ENCODE measurements around the gene TMEM126B. TPM values are rescaled to one million over a fixed set of nuclear protein-coding genes. Genes with fewer than 3 reads are reported as not detected.

The TMEM126B gene
- total RNA-seq, result 49.6 TPM
- long read RNA-seq, transcript TMEM126B-202 (6 exons, 1,210 nt), result major isoform, 9 of 23 reads
- long read RNA-seq, transcript TMEM126B-201 (5 exons, 989 nt), result major isoform, 9 of 23 reads
- long read RNA-seq, partial matches to known transcripts, result 2 of 23 reads
- long read RNA-seq, other reads (novel, unspliced or antisense), result 1 of 23 reads

DNA sequence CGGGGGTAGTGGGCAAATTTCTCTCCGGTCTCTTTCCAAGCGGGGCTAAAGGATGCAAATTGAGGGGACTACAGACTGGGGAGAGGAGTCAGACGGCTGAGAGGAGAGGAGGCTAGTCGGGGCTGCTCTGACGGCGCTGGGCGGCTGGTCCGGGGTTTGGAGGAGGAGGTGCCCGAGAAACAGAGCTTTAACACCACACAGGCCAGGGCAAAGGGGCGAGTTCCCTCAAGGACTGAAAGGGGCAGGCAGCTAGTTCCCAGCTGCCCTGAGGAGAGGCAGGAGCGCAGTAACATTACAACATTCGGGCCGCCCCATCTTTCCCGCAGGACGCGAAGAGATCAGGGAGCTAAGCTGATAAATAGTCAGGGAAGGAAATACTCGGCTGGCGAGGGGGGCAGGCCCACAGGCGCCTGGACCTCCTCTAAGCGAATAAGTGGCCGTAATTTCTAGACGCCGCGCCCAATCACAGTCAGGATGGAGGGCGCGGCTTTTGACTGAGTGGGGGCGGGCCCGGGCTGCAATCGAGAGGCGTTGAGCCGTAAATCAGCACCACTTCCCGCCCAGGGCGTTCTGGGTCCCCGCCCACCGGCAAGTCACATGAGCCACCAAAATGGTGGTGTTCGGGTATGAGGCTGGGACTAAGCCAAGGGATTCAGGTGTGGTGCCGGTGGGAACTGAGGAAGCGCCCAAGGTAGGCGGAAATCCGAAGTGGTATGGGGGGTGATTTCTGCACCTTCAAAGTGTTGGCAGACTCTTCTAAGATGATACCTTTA lies at the start of gene TMEM126B:
TMEM126B (plus strand) TSS at position 596 of the 773 bp plus-strand sequence; CDS start at position 611, 15 bp downstream.
- TF ChIP-seq, protein P1, sequence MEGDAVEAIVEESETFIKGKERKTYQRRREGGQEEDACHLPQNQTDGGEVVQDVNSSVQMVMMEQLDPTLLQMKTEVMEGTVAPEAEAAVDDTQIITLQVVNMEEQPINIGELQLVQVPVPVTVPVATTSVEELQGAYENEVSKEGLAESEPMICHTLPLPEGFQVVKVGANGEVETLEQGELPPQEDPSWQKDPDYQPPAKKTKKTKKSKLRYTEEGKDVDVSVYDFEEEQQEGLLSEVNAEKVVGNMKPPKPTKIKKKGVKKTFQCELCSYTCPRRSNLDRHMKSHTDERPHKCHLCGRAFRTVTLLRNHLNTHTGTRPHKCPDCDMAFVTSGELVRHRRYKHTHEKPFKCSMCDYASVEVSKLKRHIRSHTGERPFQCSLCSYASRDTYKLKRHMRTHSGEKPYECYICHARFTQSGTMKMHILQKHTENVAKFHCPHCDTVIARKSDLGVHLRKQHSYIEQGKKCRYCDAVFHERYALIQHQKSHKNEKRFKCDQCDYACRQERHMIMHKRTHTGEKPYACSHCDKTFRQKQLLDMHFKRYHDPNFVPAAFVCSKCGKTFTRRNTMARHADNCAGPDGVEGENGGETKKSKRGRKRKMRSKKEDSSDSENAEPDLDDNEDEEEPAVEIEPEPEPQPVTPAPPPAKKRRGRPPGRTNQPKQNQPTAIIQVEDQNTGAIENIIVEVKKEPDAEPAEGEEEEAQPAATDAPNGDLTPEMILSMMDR (IDR thresholded peaks at IDR 0.05), result no peak
- intact Hi-C loops (cut with DNase I), result no loop called here
- Histone ChIP-seq H3K36me3 (peaks cover 17% of the 10 kb centered on the region), H3K27me3 (ENCODE audit: low read depth) (no peaks in the 10 kb centered on the region), H3K9me3 (no peaks in the 10 kb centered on the region), H3K27ac (peak within 1 kb of the TSS; percentile 89), H3K4me3 (peak within 1 kb of the TSS; percentile 78), H3K4me1 (peaks cover 34% of the 10 kb centered on the region)
- DNase-seq (peak; percentile 99), ATAC-seq (peak; percentile 99 to 100)

DNA sequence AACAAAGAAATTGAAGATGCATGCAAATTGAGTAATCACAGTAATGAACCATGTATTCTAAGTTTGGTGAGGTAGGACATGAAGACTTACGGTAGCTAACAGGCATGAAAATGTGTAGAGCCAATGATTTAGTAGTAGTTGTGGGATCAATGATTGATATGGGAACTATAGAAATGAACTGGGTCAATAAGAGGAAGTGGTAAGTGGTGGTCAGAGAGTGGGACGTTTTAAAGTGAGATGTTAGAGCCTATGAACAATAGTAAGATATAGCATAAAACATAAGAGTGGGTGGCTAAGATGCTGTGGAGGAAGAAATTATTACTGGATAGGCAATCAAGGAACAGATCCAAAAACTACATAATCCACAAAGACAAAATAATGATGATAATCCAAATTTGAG lies 46.3 kb upstream of the TMEM126B start:
- intact Hi-C loops (cut with DNase I), result no loop called here
- TF ChIP-seq, protein P1 (IDR thresholded peaks at IDR 0.05), result no peak
- ATAC-seq (no peak), DNase-seq (no peak)
- Histone ChIP-seq H3K4me1 (no peaks in the 10 kb centered on the region), H3K4me3 (no peak overlapping the region), H3K27me3 (ENCODE audit: low read depth) (no peaks in the 10 kb centered on the region), H3K36me3 (no peaks in the 10 kb centered on the region), H3K27ac (no peak overlapping the region), H3K9me3 (peaks cover 4% of the 10 kb centered on the region)

DNA sequence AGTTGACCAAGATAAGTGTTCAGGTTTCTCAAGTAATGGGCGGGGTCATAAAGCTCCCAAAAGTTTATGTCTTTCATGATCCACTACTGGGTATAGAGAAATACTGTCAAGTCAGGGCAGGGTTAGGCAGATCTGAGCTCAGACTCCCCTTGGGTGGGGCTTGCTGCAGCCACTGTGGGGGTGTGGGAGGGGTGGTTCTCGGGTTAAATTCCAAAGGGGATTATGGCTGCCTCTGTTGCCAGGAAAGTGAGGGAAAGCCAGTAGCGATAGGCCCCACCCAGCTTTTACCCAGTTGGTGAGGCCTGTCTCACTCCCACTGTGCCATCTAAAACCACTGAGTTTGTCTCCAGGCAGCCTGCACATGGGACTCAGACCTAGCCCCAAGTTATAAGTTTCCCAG lies 39.0 kb upstream of the TMEM126B start:
- H3K4me1 ChIP-seq, result no peaks in the 10 kb centered on the region
- no peak for DNase-seq
- no peaks in the 10 kb centered on the region for H3K27me3 ChIP-seq (ENCODE audit: low read depth)
- no peak overlapping the region for H3K4me3 ChIP-seq
- intact Hi-C loops (cut with DNase I), result no loop called here
- no peaks in the 10 kb centered on the region for H3K9me3 ChIP-seq
- no peaks in the 10 kb centered on the region for H3K36me3 ChIP-seq
- TF ChIP-seq, protein P1 (IDR thresholded peaks at IDR 0.05), result no peak
- H3K27ac ChIP-seq, result no peak overlapping the region
- ATAC-seq, result no peak

DNA sequence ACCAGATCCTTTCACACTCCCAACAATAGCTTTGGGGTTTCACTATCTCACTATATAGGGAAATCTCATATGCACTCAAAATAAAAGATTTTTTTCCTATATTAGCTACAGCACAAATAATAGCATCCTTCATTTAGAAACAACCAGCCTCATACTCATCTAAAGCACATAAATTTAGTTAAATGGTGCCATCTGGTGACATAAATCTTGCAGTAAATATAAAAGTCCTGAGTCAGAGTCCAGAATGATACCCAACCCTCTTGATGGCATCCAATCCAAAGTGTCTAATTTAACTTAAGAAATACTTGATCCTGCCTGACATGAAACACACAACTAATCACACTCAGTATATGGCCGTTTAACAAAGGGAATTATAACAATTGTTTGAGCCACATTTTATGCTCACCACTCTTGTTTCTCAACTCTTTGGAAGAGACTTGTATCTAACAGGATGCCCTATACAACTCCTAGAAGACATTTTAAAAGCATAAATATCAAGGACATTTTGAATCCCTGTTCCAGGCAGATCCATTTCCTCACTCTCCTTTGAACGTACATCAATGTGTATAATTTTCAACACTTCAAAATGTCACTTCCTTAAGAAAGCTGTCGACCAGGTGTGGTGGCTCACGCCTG lies 37.4 kb upstream of the TMEM126B start:
- H3K4me1 ChIP-seq, result no peaks in the 10 kb centered on the region
- no peaks in the 10 kb centered on the region for H3K27me3 ChIP-seq (ENCODE audit: low read depth)
- DNase-seq (no peak), ATAC-seq (no peak)
- TF ChIP-seq, protein P1 (IDR thresholded peaks at IDR 0.05), result no peak
- H3K9me3 ChIP-seq, result no peaks in the 10 kb centered on the region
- no peak overlapping the region for H3K4me3 ChIP-seq
- intact Hi-C loops (cut with DNase I), result no loop called here
- no peak overlapping the region for H3K27ac ChIP-seq
- H3K36me3 ChIP-seq, result no peaks in the 10 kb centered on the region

DNA sequence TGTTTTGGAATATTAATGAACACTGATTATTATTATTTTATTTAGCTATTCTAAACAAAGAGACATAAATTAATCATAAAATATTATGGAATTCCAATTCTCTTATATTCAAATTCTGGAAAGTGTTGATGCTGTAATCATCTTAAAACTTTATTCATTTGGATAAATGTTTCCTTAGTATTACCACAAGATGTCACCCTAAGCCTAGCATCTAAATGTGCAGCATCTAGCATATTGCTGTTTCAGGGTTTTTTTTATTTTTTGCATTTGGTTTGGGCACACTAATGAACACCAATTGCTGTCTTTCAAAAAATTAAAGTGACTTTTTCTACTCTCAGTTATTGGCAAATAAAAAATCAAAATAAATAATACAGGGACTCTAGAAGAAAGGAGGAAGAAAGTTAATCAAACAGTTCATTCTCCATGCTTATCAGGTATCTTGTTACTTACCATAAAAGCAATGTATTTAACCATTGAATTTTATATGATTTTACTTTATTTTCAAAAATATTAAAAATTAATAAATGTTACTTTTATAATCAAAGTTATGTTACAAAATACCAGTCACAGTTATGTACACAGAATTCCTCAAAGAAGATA lies 33.0 kb upstream of the TMEM126B start:
- Histone ChIP-seq H3K27me3 (ENCODE audit: low read depth) (no peaks in the 10 kb centered on the region), H3K9me3 (no peaks in the 10 kb centered on the region), H3K4me1 (no peaks in the 10 kb centered on the region), H3K4me3 (no peak overlapping the region), H3K36me3 (no peaks in the 10 kb centered on the region), H3K27ac (no peak overlapping the region)
- ATAC-seq, result peak in 1 of 2 donors; percentile 72
- TF ChIP-seq, protein P1 (IDR thresholded peaks at IDR 0.05), result peak; percentile 66
- intact Hi-C loops (cut with DNase I), result no loop called here
- DNase-seq, result no peak
